ENCODE measurements around the gene SPR.

Gene SPR

GRCh38 chr2:72915320-72915906, 28.2 kb downstream of the SPR start:
- DNase-seq (ENCODE audit: low read depth, low spot score): no peak

- peak; percentile 78 for DNase-seq (ENCODE audit: low read depth, low spot score)
Observed at GRCh38 chr2:72915907-72916742, 28.9 kb downstream of the SPR start.

- DNase-seq (ENCODE audit: low read depth, low spot score): no peak
Observed at GRCh38 chr2:72916743-72917137, 29.5 kb downstream of the SPR start.

GRCh38 chr2:72917138-72917876, 30.1 kb downstream of the SPR start, which contains the start of gene EMX1:
EMX1 (plus strand) TSS chr2:72917519; CDS start chr2:72917853, 334 bp downstream.
- peak; percentile 74 for DNase-seq (ENCODE audit: low read depth, low spot score)

GRCh38 chr2:72917877-72918553, 30.8 kb downstream of the SPR start:
- DNase-seq (ENCODE audit: low read depth, low spot score): no peak

- DNase-seq (ENCODE audit: low read depth, low spot score): no peak
Observed at GRCh38 chr2:72919414-72920317, 32.5 kb downstream of the SPR start.

GRCh38 chr2:72920318-72921087, 33.3 kb downstream of the SPR start:
- peak; percentile 69 for DNase-seq (ENCODE audit: low read depth, low spot score)

GRCh38 chr2:72921088-72921851, 34.1 kb downstream of the SPR start:
- DNase-seq (ENCODE audit: low read depth, low spot score): no peak

- DNase-seq (ENCODE audit: low read depth, low spot score): no peak
Observed at GRCh38 chr2:72921853-72922252, 34.6 kb downstream of the SPR start.

GRCh38 chr2:72923833-72924352, 36.7 kb downstream of the SPR start:
- DNase-seq (ENCODE audit: low read depth, low spot score): no peak

GRCh38 chr2:72924353-72925240, 37.4 kb downstream of the SPR start:
- peak; percentile 35 for DNase-seq (ENCODE audit: low read depth, low spot score)

- DNase-seq (ENCODE audit: low read depth, low spot score): no peak
Observed at GRCh38 chr2:72925328-72925943, 38.2 kb downstream of the SPR start.

- no peak for DNase-seq (ENCODE audit: low read depth, low spot score)
Observed at GRCh38 chr2:72926368-72926767, 39.2 kb downstream of the SPR start.

GRCh38 chr2:72926811-72927465, 39.7 kb downstream of the SPR start:
- DNase-seq (ENCODE audit: low read depth, low spot score): no peak

GRCh38 chr2:72927619-72928550, 40.7 kb downstream of the SPR start:
- no peak for DNase-seq (ENCODE audit: low read depth, low spot score)

- no peak for DNase-seq (ENCODE audit: low read depth, low spot score)
Observed at GRCh38 chr2:72929010-72929409, 41.8 kb downstream of the SPR start.
